SK-N-SH treated with all-trans-retinoic acid at 6 μM for 48 hours (cell line): ENCODE results near the gene FGB.

Experiments used
- ATAC-seq: fragments of 200-7000 bp; cut with Tn5 transposase; 3 replicates; pipeline ENCODE4 v1.9.1; 2020; ENCODE audit warnings: mild to moderate bottlenecking, moderate library complexity
- ARNTL ChIP-seq: fragments of 450-650 bp; formaldehyde crosslinking; IDR thresholded peaks from 2 replicates; pipeline ENCODE4 v1.5.0; 2020; ENCODE audit warnings: low read depth, mild to moderate bottlenecking, moderate library complexity, borderline replicate concordance
- CSDC2 ChIP-seq: fragments of 250-450 bp; sonication (Bioruptor Pico); IDR thresholded peaks from 2 replicates; pipeline ENCODE4 v1.5.0; 2020; ENCODE audit warnings: mild to moderate bottlenecking, moderate library complexity
- ESRRG ChIP-seq: fragments of 250-450 bp; sonication (Bioruptor Pico); IDR thresholded peaks from 2 replicates; pipeline ENCODE4 v1.6.1; 2021; ENCODE audit warnings: mild to moderate bottlenecking
- GLIS3 ChIP-seq: fragments of 250-450 bp; sonication (Bioruptor Pico); IDR thresholded peaks from 2 replicates; pipeline ENCODE4 v1.5.0; 2020; ENCODE audit warnings: mild to moderate bottlenecking, moderate library complexity
- ISL1 ChIP-seq: fragments of 250-450 bp; sonication (Bioruptor Pico); IDR thresholded peaks from 2 replicates; pipeline ENCODE4 v2.1.2; 2022; ENCODE audit warnings: mild to moderate bottlenecking, moderate library complexity
- OSR1 ChIP-seq: fragments of 250-450 bp; sonication (Bioruptor Pico); IDR thresholded peaks from 2 replicates; pipeline ENCODE4 v1.8.0; 2022; ENCODE audit warnings: moderate library complexity, mild to moderate bottlenecking, inconsistent platforms
- PPARA ChIP-seq: fragments of 250-450 bp; sonication (Bioruptor Pico); IDR thresholded peaks from 2 replicates; pipeline ENCODE4 v1.5.0; 2020; ENCODE audit warnings: mild to moderate bottlenecking, borderline replicate concordance
- RARB ChIP-seq: fragments of 250-450 bp; sonication (Bioruptor Pico); IDR thresholded peaks from 2 replicates; pipeline ENCODE4 v1.8.0; 2021; ENCODE audit warnings: mild to moderate bottlenecking, moderate library complexity
- SNAI2 ChIP-seq: fragments of 250-450 bp; sonication (Bioruptor Pico); IDR thresholded peaks from 2 replicates; pipeline ENCODE4 v1.5.0; 2020; ENCODE audit warnings: mild to moderate bottlenecking, moderate library complexity
- TCF4 ChIP-seq: fragments of 250-450 bp; sonication (Bioruptor Pico); IDR thresholded peaks from 2 replicates; pipeline ENCODE4 v1.8.0; 2021; ENCODE audit warnings: mild to moderate bottlenecking, moderate library complexity, borderline replicate concordance
- TOX ChIP-seq: fragments of 250-450 bp; sonication (Bioruptor Pico); IDR thresholded peaks from 2 replicates; pipeline ENCODE4 v1.8.0; 2021; ENCODE audit warnings: mild to moderate bottlenecking, moderate library complexity, borderline replicate concordance
- ZC3H10 ChIP-seq: fragments of 250-450 bp; sonication (Bioruptor Pico); IDR thresholded peaks from 2 replicates; pipeline ENCODE4 v1.5.1; 2021; ENCODE audit warnings: mild to moderate bottlenecking, moderate library complexity
- ZFP3 ChIP-seq: fragments of 250-450 bp; sonication (Bioruptor Pico); IDR thresholded peaks from 2 replicates; pipeline ENCODE4 v1.5.0; 2020; ENCODE audit warnings: mild to moderate bottlenecking, moderate library complexity
- ZFP30 ChIP-seq: fragments of 450-650 bp; formaldehyde crosslinking; IDR thresholded peaks from 2 replicates; pipeline ENCODE4 v1.5.0; 2022; ENCODE audit warnings: mild to moderate bottlenecking, moderate library complexity
- ZNF565 ChIP-seq: fragments of 450-650 bp; formaldehyde crosslinking; conservative IDR thresholded peaks from 2 replicates; pipeline ENCODE4 v1.5.0; 2020; ENCODE audit warnings: low read depth, mild to moderate bottlenecking, moderate library complexity
- ZNF70 ChIP-seq: fragments of 450-650 bp; formaldehyde crosslinking; IDR thresholded peaks from 2 replicates; pipeline ENCODE4 v1.5.0; 2020; ENCODE audit warnings: mild to moderate bottlenecking, moderate library complexity
- ZNF8 ChIP-seq: fragments of 450-650 bp; formaldehyde crosslinking; IDR thresholded peaks from 2 replicates; pipeline ENCODE4 v1.5.0; 2020; ENCODE audit warnings: mild to moderate bottlenecking, moderate library complexity
- TF ChIP-seq, protein P1 (sequence below): fragments of 250-450 bp; sonication (Bioruptor Pico); IDR thresholded peaks from 2 replicates; pipeline ENCODE4 v1.5.1; 2020; ENCODE audit warnings: low read depth, mild to moderate bottlenecking, moderate library complexity
- TF ChIP-seq, protein P2 (sequence below): fragments of 250-450 bp; sonication (Bioruptor Pico); IDR thresholded peaks from 2 replicates; pipeline ENCODE4 v1.5.0; 2020; ENCODE audit warnings: mild to moderate bottlenecking, moderate library complexity
- TF ChIP-seq, protein P3 (sequence below): fragments of 250-450 bp; sonication (Bioruptor Pico); IDR thresholded peaks from 2 replicates; pipeline ENCODE4 v1.5.1; 2021; ENCODE audit warnings: mild to moderate bottlenecking, moderate library complexity
- TF ChIP-seq, protein P4 (sequence below): fragments of 250-450 bp; sonication (Bioruptor Pico); IDR thresholded peaks from 2 replicates; pipeline ENCODE4 v1.8.0; 2021; ENCODE audit warnings: low read depth, mild to moderate bottlenecking, moderate library complexity, borderline replicate concordance
- TF ChIP-seq, protein P5 (sequence below): fragments of 250-450 bp; sonication (Bioruptor Pico); IDR thresholded peaks from 2 replicates; pipeline ENCODE4 v1.8.0; 2020; ENCODE audit warnings: mild to moderate bottlenecking, moderate library complexity, borderline replicate concordance

Gene FGB

DNA sequence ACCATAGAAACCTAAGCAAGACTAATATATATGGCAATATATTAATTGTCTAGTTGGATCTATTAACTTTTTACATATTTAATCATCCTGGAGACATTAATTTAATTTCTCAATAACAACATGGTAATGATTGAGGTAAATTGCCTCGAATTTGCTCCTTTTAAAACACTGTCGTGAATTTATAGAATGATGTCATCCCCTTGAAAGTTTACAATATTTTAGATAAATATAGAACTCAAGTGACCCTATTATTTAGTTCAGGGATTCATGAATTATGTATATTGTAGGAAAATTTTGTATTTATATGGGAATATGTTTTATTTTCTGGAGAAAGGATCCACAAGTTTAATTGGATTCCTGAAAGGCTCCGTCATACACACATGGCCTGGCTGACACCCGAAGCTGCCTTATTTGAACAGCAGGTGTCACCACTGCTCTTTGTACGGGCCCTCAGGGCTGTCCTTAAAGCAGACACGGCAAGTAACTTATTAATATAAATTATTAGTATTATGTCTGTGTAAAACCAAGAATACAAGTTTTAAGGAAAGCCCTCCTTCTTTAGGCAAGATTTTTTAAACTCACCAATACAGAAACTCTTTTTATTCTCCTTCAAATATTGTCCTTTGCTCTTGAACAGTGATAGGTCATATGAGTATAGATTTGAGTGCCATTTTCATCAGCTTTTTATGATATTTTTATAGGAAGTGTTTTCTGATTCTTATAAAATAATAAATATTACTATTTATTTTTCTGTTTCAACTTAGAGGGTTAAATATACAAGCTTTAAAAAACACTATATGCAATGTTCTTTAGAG is 10.7 kb upstream of the FGB start:
- peak; percentile 70 for ATAC-seq
- TF ChIP-seq, protein P1, sequence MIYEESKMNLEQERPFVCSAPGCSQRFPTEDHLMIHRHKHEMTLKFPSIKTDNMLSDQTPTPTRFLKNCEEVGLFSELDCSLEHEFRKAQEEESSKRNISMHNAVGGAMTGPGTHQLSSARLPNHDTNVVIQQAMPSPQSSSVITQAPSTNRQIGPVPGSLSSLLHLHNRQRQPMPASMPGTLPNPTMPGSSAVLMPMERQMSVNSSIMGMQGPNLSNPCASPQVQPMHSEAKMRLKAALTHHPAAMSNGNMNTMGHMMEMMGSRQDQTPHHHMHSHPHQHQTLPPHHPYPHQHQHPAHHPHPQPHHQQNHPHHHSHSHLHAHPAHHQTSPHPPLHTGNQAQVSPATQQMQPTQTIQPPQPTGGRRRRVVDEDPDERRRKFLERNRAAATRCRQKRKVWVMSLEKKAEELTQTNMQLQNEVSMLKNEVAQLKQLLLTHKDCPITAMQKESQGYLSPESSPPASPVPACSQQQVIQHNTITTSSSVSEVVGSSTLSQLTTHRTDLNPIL (CRISPR knock-in tag) = no peak
- TF ChIP-seq ZNF8 (CRISPR knock-in tag) = no peak
- no peak for TF ChIP-seq GLIS3 (CRISPR knock-in tag)
- TF ChIP-seq, protein P2, sequence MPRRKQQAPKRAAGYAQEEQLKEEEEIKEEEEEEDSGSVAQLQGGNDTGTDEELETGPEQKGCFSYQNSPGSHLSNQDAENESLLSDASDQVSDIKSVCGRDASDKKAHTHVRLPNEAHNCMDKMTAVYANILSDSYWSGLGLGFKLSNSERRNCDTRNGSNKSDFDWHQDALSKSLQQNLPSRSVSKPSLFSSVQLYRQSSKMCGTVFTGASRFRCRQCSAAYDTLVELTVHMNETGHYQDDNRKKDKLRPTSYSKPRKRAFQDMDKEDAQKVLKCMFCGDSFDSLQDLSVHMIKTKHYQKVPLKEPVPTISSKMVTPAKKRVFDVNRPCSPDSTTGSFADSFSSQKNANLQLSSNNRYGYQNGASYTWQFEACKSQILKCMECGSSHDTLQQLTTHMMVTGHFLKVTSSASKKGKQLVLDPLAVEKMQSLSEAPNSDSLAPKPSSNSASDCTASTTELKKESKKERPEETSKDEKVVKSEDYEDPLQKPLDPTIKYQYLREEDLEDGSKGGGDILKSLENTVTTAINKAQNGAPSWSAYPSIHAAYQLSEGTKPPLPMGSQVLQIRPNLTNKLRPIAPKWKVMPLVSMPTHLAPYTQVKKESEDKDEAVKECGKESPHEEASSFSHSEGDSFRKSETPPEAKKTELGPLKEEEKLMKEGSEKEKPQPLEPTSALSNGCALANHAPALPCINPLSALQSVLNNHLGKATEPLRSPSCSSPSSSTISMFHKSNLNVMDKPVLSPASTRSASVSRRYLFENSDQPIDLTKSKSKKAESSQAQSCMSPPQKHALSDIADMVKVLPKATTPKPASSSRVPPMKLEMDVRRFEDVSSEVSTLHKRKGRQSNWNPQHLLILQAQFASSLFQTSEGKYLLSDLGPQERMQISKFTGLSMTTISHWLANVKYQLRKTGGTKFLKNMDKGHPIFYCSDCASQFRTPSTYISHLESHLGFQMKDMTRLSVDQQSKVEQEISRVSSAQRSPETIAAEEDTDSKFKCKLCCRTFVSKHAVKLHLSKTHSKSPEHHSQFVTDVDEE (CRISPR knock-in tag) = no peak
- TF ChIP-seq TOX (CRISPR knock-in tag) = no peak
- TF ChIP-seq, protein P3, sequence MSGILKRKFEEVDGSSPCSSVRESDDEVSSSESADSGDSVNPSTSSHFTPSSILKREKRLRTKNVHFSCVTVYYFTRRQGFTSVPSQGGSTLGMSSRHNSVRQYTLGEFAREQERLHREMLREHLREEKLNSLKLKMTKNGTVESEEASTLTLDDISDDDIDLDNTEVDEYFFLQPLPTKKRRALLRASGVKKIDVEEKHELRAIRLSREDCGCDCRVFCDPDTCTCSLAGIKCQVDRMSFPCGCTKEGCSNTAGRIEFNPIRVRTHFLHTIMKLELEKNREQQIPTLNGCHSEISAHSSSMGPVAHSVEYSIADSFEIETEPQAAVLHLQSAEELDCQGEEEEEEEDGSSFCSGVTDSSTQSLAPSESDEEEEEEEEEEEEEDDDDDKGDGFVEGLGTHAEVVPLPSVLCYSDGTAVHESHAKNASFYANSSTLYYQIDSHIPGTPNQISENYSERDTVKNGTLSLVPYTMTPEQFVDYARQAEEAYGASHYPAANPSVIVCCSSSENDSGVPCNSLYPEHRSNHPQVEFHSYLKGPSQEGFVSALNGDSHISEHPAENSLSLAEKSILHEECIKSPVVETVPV (CRISPR knock-in tag) = no peak
- no peak for TF ChIP-seq CSDC2 (CRISPR knock-in tag)
- no peak for TF ChIP-seq ZNF565 (CRISPR knock-in tag)
- no peak for TF ChIP-seq RARB (CRISPR knock-in tag)

DNA sequence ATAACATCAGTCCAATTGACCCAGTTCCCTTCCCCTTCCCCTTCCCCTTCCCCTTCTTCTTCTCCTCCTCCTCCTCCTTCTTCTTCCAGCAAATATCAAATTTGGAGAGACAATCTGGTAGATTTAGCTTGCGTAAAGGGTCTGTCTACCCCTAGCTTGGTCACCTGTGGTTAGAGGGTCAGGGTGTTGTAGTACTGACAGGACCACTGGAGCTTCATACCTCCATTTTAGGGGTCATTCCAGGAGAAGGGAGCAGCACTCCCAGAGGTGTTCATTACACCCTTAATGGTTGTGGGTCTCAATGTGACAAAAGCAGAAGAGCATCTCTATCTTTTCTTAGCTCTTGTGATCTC is 3.7 kb upstream of the FGB start:
- ATAC-seq = peak; percentile 59
- TF ChIP-seq ZC3H10 (CRISPR knock-in tag) (no peak), SNAI2 (CRISPR knock-in tag) (no peak), ZNF70 (no peak), ZFP30 (CRISPR knock-in tag) (no peak), TOX (CRISPR knock-in tag) (no peak), ZFP3 (CRISPR knock-in tag) (no peak), ISL1 (CRISPR knock-in tag) (no peak), OSR1 (CRISPR knock-in tag) (no peak), TCF4 (CRISPR knock-in tag) (no peak), ARNTL (no peak), PPARA (CRISPR knock-in tag) (no peak), RARB (CRISPR knock-in tag) (no peak), ZNF8 (CRISPR knock-in tag) (no peak), ESRRG (CRISPR knock-in tag) (no peak)
- TF ChIP-seq, protein P2 (CRISPR knock-in tag) = no peak
- TF ChIP-seq, protein P4, sequence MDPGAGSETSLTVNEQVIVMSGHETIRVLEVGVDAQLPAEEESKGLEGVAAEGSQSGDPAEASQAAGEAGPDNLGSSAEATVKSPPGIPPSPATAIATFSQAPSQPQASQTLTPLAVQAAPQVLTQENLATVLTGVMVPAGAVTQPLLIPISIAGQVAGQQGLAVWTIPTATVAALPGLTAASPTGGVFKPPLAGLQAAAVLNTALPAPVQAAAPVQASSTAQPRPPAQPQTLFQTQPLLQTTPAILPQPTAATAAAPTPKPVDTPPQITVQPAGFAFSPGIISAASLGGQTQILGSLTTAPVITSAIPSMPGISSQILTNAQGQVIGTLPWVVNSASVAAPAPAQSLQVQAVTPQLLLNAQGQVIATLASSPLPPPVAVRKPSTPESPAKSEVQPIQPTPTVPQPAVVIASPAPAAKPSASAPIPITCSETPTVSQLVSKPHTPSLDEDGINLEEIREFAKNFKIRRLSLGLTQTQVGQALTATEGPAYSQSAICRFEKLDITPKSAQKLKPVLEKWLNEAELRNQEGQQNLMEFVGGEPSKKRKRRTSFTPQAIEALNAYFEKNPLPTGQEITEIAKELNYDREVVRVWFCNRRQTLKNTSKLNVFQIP (CRISPR knock-in tag) = no peak
- TF ChIP-seq, protein P3 (CRISPR knock-in tag) = no peak
- TF ChIP-seq, protein P5, sequence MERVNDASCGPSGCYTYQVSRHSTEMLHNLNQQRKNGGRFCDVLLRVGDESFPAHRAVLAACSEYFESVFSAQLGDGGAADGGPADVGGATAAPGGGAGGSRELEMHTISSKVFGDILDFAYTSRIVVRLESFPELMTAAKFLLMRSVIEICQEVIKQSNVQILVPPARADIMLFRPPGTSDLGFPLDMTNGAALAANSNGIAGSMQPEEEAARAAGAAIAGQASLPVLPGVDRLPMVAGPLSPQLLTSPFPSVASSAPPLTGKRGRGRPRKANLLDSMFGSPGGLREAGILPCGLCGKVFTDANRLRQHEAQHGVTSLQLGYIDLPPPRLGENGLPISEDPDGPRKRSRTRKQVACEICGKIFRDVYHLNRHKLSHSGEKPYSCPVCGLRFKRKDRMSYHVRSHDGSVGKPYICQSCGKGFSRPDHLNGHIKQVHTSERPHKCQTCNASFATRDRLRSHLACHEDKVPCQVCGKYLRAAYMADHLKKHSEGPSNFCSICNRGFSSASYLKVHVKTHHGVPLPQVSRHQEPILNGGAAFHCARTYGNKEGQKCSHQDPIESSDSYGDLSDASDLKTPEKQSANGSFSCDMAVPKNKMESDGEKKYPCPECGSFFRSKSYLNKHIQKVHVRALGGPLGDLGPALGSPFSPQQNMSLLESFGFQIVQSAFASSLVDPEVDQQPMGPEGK (CRISPR knock-in tag) = no peak
- TF ChIP-seq, protein P1 (CRISPR knock-in tag) = no peak
